IMR-90 (cell line): Measurements from ENCODE around the gene KLHL29. TPM values are rescaled to one million over a fixed set of nuclear protein-coding genes. Genes with fewer than 3 reads are reported as not detected.

Source experiments
- ATAC-seq: fragments of 200-7000 bp; cut with Tn5 transposase; 2 replicates; pipeline ENCODE4 v1.9.1; 2020; ENCODE audit warnings: low read depth, mild to moderate bottlenecking, moderate library complexity
- BruUV-seq: library from RNA; stranded (reverse); fragments of 400-500 nt; replicated peaks from 2 replicates; lab custom pipeline; 2021; lab: Mats Ljungman, UMichigan
- CTCF ChIA-PET: fragments of 300-600 bp; formaldehyde crosslinking; extraction: SDS; loops from one replicate; lab custom pipeline; 2021; ENCODE audit warnings: antibody characterized with exemption; lab: Yijun Ruan, JAX
- POLR2A ChIA-PET: fragments of 300-600 bp; sonication (Branson Sonifier 250); formaldehyde crosslinking; loops from one replicate; lab custom pipeline; 2022; ENCODE audit warnings: antibody characterized with exemption; ENCODE audit not compliant: unreplicated experiment; lab: Charles Lee
- DNase-seq: peaks from one replicate; pipeline ENCODE4 v3.0.0; 2013
- H2AFZ ChIP-seq: replicated peaks from 2 replicates; pipeline ENCODE3; 2013; ENCODE audit warnings: low read length, mild to moderate bottlenecking; ENCODE audit not compliant: poor library complexity
- H2AK5ac ChIP-seq: 2 replicates; pipeline ENCODE4 v1.6.1; 2013; ENCODE audit warnings: low read depth, low read length, inconsistent platforms
- H2AK9ac ChIP-seq: replicated peaks from 2 replicates; pipeline ENCODE3; 2013; ENCODE audit warnings: mild to moderate bottlenecking, low read depth, low read length, moderate library complexity; ENCODE audit not compliant: poor library complexity
- H2BK120ac ChIP-seq: 2 replicates; pipeline ENCODE4 v1.6.1; 2013; ENCODE audit warnings: low read depth, low read length, inconsistent platforms
- H2BK15ac ChIP-seq: 3 replicates; pipeline ENCODE4 v1.6.1; 2013; ENCODE audit warnings: low read depth, low read length, inconsistent platforms
- H2BK20ac ChIP-seq: 2 replicates; pipeline ENCODE4 v1.6.1; 2013; ENCODE audit warnings: low read depth, mild to moderate bottlenecking, inconsistent platforms, low read length, moderate library complexity
- H2BK5ac ChIP-seq: 2 replicates; pipeline ENCODE4 v1.6.1; 2013; ENCODE audit warnings: mild to moderate bottlenecking, low read depth, low read length, inconsistent platforms; ENCODE audit not compliant: poor library complexity, severe bottlenecking
- H3K14ac ChIP-seq: replicated peaks from 2 replicates; pipeline ENCODE4 v1.6.1; 2013; ENCODE audit warnings: low read depth, low read length, inconsistent platforms
- H3K18ac ChIP-seq: 2 replicates; pipeline ENCODE4 v1.6.1; 2013; ENCODE audit warnings: low read depth, low read length, control low read depth
- H3K23ac ChIP-seq: 2 replicates; pipeline ENCODE4 v1.6.1; 2013; ENCODE audit warnings: low read depth, low read length, inconsistent platforms
- H3K27ac ChIP-seq: 2 replicates; pipeline ENCODE4 v1.5.1; 2013; ENCODE audit warnings: mild to moderate bottlenecking, control low read depth, low read length; ENCODE audit not compliant: insufficient read depth
- H3K27me3 ChIP-seq: 2 replicates; pipeline ENCODE4 v1.6.1; 2013; ENCODE audit warnings: low read length; ENCODE audit not compliant: control insufficient read depth, insufficient read depth
- H3K36me3 ChIP-seq: 2 replicates; pipeline ENCODE4 v1.6.1; 2013; ENCODE audit warnings: low read length, mixed read lengths; ENCODE audit not compliant: control insufficient read depth, insufficient read depth
- H3K4ac ChIP-seq: 2 replicates; pipeline ENCODE4 v1.6.1; 2013; ENCODE audit warnings: low read depth, low read length, inconsistent platforms
- H3K4me1 ChIP-seq: 2 replicates; pipeline ENCODE4 v1.6.1; 2013; ENCODE audit warnings: low read length, mixed read lengths; ENCODE audit not compliant: control insufficient read depth, insufficient read depth
- H3K4me2 ChIP-seq: 2 replicates; pipeline ENCODE4 v1.6.1; 2013; ENCODE audit warnings: low read depth, mild to moderate bottlenecking, control low read depth, low read length, moderate library complexity
- H3K4me3 ChIP-seq: 2 replicates; pipeline ENCODE4 v1.5.1; 2013; ENCODE audit warnings: low read depth, mild to moderate bottlenecking, control low read depth, low read length, moderate library complexity; ENCODE audit not compliant: insufficient read depth
- H3K56ac ChIP-seq: 2 replicates; pipeline ENCODE4 v1.6.1; 2013; ENCODE audit warnings: low read length, inconsistent platforms; ENCODE audit not compliant: insufficient read depth; ENCODE audit errors: extremely low read depth
- H3K79me1 ChIP-seq, 2 experiments: 2 replicates each; pipeline ENCODE4 v1.6.1; 2013; ENCODE audit warnings: low read length in 2 of 2, inconsistent platforms in 1 of 2, low read depth in 1 of 2
- H3K9ac ChIP-seq: 2 replicates; pipeline ENCODE4 v1.6.1; 2013; ENCODE audit warnings: low read depth, low read length, control low read depth
- H3K9me1 ChIP-seq: 2 replicates; pipeline ENCODE4 v1.6.1; 2013; ENCODE audit warnings: low read length, inconsistent platforms; ENCODE audit not compliant: insufficient read depth
- H3K9me3 ChIP-seq: 2 replicates; pipeline ENCODE4 v1.6.1; 2013; ENCODE audit warnings: low read length; ENCODE audit not compliant: control insufficient read depth, insufficient read depth
- H4K20me1 ChIP-seq: 2 replicates; pipeline ENCODE4 v1.6.1; 2013; ENCODE audit warnings: low read length, inconsistent platforms; ENCODE audit not compliant: insufficient read depth
- H4K5ac ChIP-seq: 2 replicates; pipeline ENCODE4 v1.6.1; 2013; ENCODE audit warnings: mild to moderate bottlenecking, low read depth, low read length, control low read depth
- H4K8ac ChIP-seq, 2 experiments: 2 replicates each; pipeline ENCODE4 v1.6.1; 2013; ENCODE audit warnings: low read depth in 2 of 2, low read length in 2 of 2, control low read depth in 1 of 2, inconsistent platforms in 1 of 2
- H4K91ac ChIP-seq: 2 replicates; pipeline ENCODE4 v1.6.1; 2013; ENCODE audit warnings: low read depth, low read length, inconsistent platforms; ENCODE audit not compliant: insufficient read depth
- BHLHE40 ChIP-seq: fragments of 150-350 bp; IDR thresholded peaks from 2 replicates; pipeline ENCODE4 v1.6.1; 2016; ENCODE audit warnings: mild to moderate bottlenecking, low read depth, low read length
- CEBPB ChIP-seq: IDR thresholded peaks from 2 replicates; pipeline ENCODE4 v1.6.1; 2012; ENCODE audit warnings: low read depth, low read length, improper control_type of control experiment
- CHD1 ChIP-seq: IDR thresholded peaks from 2 replicates; pipeline ENCODE4 v1.6.1; 2012; ENCODE audit warnings: low read depth, low read length, improper control_type of control experiment
- MAZ ChIP-seq: IDR thresholded peaks from 2 replicates; pipeline ENCODE4 v1.6.1; 2012; ENCODE audit warnings: low read depth, mild to moderate bottlenecking, low read length, improper control_type of control experiment, moderate library complexity, borderline replicate concordance
- MXI1 ChIP-seq: IDR thresholded peaks from 2 replicates; pipeline ENCODE4 v1.6.1; 2012; ENCODE audit warnings: low read depth, mild to moderate bottlenecking, low read length, moderate library complexity, borderline replicate concordance
- POLR2A ChIP-seq: IDR thresholded peaks from 2 replicates; pipeline ENCODE4 v1.6.1; 2012; ENCODE audit warnings: mild to moderate bottlenecking, low read depth, low read length
- RCOR1 ChIP-seq: IDR thresholded peaks from 2 replicates; pipeline ENCODE4 v1.6.1; 2012; ENCODE audit warnings: mild to moderate bottlenecking, low read length, improper control_type of control experiment; ENCODE audit not compliant: insufficient replicate concordance
- WGBS, 2 experiments: methylation state at CpG; one replicate each; pipeline versions ENCODE4 v1.1.5 to v1.1.7; 2013; ENCODE audit warnings: missing lambda C conversion rate in 2 of 2; ENCODE audit not compliant: insufficient read length in 1 of 2; ENCODE audit errors: extremely low coverage in 2 of 2; 5-methylcytosine and 5-hydroxymethylcytosine counted together
- dilution Hi-C: fragments of 300-500 bp; cut with HindIII; formaldehyde crosslinking; loops from one replicate; pipeline ENCODE4 v1.14.3; 2018; ENCODE audit warnings: low sequenced_read_pairs; ENCODE audit not compliant: unreplicated experiment
- in situ Hi-C: fragments of 300-500 bp; cut with MboI; formaldehyde crosslinking; loops from 3 replicates; pipeline ENCODE4 v1.14.3; 2019; ENCODE audit warnings: low sequenced_read_pairs, inconsistent platforms, mixed read lengths
- intact Hi-C: fragments of 100-400 bp; cut with micrococcal nuclease; formaldehyde crosslinking; loops from 2 replicates; pipeline ENCODE4 v1.10.0; 2022
- polyA plus RNA-seq, 3 experiments: library from polyadenylated mRNA; depleted of rRNA; stranded (reverse); fragments of >200 nt; gene quantifications; 2 replicates each; pipeline ENCODE4 v1.2.3, GENCODE V29; 2012; ENCODE audit warnings: low replicate concordance in 1 of 3
- total RNA-seq: library from RNA; depleted of rRNA; stranded (reverse); fragments of >200 nt; gene quantifications from 2 replicates; pipeline ENCODE4 v1.2.3, GENCODE V29; 2012
- TF ChIP-seq, protein P1 (sequence below): fragments of 150-350 bp; IDR thresholded peaks from 2 replicates; pipeline ENCODE4 v1.6.1; 2017; ENCODE audit warnings: mild to moderate bottlenecking, antibody characterized with exemption, low read length, low read depth
- TF ChIP-seq, protein P2 (sequence below): conservative IDR thresholded peaks from 2 replicates; pipeline ENCODE4 v1.5.1; 2012; ENCODE audit warnings: mild to moderate bottlenecking, low read depth, low read length, improper control_type of control experiment
- TF ChIP-seq, protein P3 (sequence below): fragments of 150-350 bp; IDR thresholded peaks from 2 replicates; pipeline ENCODE4 v1.6.1; 2016; ENCODE audit warnings: low read depth, mild to moderate bottlenecking, low read length, moderate library complexity, borderline replicate concordance

Gene KLHL29
- total and polyA plus RNA-seq, 2 of the 4 experiments (the other 2 are of a cell fraction), result 2.0 to 8.0 TPM

DNA sequence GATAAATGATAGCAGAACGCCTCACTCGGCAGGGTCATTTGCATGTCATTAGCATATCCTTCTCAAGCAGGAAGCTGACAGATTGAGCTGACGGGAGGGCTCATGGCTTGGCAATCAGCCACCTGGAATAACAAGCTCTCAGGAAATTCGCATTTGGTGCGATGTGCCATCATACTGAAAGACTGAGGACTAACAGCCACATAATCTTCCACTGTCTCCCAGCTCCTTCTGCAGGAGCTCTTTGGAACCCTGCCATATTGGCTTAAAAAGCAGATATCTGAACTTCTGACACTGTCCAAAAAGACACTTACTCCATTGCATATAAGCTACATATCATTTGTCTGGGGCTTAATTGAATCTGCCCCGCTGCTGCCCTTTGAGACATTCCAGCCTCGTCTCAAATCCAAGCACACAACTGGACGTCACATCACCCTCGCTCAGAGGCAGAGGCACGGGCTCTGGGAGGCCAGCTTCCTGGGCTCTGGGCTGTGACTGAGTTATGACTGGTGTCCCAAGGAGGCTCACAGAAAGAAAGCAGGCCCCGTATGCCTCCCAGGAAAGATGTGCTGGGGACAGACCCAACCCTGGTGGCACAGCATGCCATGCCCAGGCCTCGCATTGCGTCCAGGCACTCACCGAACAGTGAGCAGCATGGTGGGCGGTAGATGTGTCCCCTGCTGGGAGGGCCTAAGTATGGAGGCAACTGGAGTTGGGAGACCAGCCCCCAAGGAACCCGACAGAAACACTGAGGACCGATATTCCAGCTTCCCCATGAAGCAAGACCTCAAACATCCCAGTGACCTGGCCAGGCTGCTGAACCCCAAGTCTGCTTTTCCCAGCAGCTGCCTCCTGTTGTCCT lies 314.0 kb downstream of the KLHL29 start (continued):
- TF ChIP-seq, protein P1, sequence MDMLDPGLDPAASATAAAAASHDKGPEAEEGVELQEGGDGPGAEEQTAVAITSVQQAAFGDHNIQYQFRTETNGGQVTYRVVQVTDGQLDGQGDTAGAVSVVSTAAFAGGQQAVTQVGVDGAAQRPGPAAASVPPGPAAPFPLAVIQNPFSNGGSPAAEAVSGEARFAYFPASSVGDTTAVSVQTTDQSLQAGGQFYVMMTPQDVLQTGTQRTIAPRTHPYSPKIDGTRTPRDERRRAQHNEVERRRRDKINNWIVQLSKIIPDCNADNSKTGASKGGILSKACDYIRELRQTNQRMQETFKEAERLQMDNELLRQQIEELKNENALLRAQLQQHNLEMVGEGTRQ, result no peak

DNA sequence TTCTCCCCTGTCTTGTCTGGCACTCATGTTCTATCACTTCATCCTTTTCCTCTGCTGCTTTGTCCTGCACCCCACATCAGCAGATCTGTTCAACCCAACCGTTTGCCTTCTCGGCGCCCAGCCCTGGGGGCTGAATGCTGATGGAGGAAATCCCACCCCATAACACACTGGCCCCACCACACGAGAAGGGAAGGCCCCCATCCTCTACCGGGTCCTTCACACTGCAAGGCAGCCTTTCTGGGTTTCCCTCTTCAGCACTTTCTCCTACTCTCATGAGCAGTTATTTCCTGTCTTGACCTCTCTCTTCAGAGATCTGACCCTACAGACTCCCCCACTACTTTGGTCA lies 314.6 kb downstream of the KLHL29 start:
- 89% methylated on average over 3 of the region's 5 CpGs; no CpG with 5 or more reads in 1 of the 2 experiments for WGBS, 2 experiments
- H3K27ac ChIP-seq, result no peak overlapping the region
- 0 out of 2 replicates have a peak overlapping the region, but pooled peaks have one; percentile 32 for H4K91ac ChIP-seq
- intact Hi-C loops (no loop called here), in situ Hi-C loops (no loop called here), dilution Hi-C loops (no loop called here)
- no peaks in the 10 kb centered on the region for H3K27me3 ChIP-seq
- H3K79me1 ChIP-seq, result peaks cover 0 to 21% of the 10 kb centered on the region in 2 experiments; a peak in 2 of 4 replicates
- H2BK15ac ChIP-seq, result peak overlapping the region; percentile 14; the same call in 1 of the 3 replicates
- H3K4me3 ChIP-seq, result no peak overlapping the region
- no peak overlapping the region for H3K4me2 ChIP-seq
- peak overlapping the region; percentile 37; the same call in 1 of the 2 replicates for H3K14ac ChIP-seq
- peaks cover 54% of the 10 kb centered on the region for H3K36me3 ChIP-seq
- H4K8ac ChIP-seq, result no peak overlapping the region; a peak in 1 of 4 replicates
- no TSS peak for BruUV-seq
- H2AK9ac ChIP-seq, result no peak overlapping the region
- no peak overlapping the region for H4K5ac ChIP-seq
- ChIA-PET CTCF (no interaction called here), POLR2A (no interaction called here)
- DNase-seq, result no peak
- no peak overlapping the region for H3K18ac ChIP-seq
- H2AFZ ChIP-seq, result peak overlapping the region; percentile 17
- peak overlapping the region; percentile 32 for H2BK20ac ChIP-seq
- peaks cover 19% of the 10 kb centered on the region for H3K4me1 ChIP-seq
- no peak for ATAC-seq
- H4K20me1 ChIP-seq, result peaks cover 13% of the 10 kb centered on the region
- no peak overlapping the region for H3K56ac ChIP-seq
- peak overlapping the region; percentile 62 for H2BK120ac ChIP-seq
- peaks cover 3% of the 10 kb centered on the region; the same call in 1 of the 2 replicates for H3K9me3 ChIP-seq
- no peak overlapping the region for H2BK5ac ChIP-seq
- peaks cover 39% of the 10 kb centered on the region for H3K9me1 ChIP-seq
- peak overlapping the region; percentile 91; the same call in 1 of the 2 replicates for H2AK5ac ChIP-seq
- H3K9ac ChIP-seq, result no peak overlapping the region
- no peak overlapping the region for H3K23ac ChIP-seq
- peak overlapping the region; percentile 59 for H3K4ac ChIP-seq
- TF ChIP-seq MAZ (no peak), CEBPB (no peak), CHD1 (no peak), RCOR1 (no peak), MXI1 (no peak), POLR2A (no peak), BHLHE40 (no peak)
- TF ChIP-seq, protein P1, result no peak
- TF ChIP-seq, protein P2, sequence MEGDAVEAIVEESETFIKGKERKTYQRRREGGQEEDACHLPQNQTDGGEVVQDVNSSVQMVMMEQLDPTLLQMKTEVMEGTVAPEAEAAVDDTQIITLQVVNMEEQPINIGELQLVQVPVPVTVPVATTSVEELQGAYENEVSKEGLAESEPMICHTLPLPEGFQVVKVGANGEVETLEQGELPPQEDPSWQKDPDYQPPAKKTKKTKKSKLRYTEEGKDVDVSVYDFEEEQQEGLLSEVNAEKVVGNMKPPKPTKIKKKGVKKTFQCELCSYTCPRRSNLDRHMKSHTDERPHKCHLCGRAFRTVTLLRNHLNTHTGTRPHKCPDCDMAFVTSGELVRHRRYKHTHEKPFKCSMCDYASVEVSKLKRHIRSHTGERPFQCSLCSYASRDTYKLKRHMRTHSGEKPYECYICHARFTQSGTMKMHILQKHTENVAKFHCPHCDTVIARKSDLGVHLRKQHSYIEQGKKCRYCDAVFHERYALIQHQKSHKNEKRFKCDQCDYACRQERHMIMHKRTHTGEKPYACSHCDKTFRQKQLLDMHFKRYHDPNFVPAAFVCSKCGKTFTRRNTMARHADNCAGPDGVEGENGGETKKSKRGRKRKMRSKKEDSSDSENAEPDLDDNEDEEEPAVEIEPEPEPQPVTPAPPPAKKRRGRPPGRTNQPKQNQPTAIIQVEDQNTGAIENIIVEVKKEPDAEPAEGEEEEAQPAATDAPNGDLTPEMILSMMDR, result no peak
- TF ChIP-seq, protein P3, sequence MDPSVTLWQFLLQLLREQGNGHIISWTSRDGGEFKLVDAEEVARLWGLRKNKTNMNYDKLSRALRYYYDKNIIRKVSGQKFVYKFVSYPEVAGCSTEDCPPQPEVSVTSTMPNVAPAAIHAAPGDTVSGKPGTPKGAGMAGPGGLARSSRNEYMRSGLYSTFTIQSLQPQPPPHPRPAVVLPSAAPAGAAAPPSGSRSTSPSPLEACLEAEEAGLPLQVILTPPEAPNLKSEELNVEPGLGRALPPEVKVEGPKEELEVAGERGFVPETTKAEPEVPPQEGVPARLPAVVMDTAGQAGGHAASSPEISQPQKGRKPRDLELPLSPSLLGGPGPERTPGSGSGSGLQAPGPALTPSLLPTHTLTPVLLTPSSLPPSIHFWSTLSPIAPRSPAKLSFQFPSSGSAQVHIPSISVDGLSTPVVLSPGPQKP, result no peak
